Measurements from ENCODE around the gene RNU1-4. TPM values are rescaled to one million over a fixed set of nuclear protein-coding genes. Genes with fewer than 3 reads are reported as not detected.
"Not testable (repeated sequence)": the region's sequence is repeated elsewhere in the genome, so short reads cannot be mapped to it uniquely, and the experiment has no call there.

Gene RNU1-4
- total RNA-seq, 2 donors from 2014 or later: 2,483 to 3,611 TPM

DNA sequence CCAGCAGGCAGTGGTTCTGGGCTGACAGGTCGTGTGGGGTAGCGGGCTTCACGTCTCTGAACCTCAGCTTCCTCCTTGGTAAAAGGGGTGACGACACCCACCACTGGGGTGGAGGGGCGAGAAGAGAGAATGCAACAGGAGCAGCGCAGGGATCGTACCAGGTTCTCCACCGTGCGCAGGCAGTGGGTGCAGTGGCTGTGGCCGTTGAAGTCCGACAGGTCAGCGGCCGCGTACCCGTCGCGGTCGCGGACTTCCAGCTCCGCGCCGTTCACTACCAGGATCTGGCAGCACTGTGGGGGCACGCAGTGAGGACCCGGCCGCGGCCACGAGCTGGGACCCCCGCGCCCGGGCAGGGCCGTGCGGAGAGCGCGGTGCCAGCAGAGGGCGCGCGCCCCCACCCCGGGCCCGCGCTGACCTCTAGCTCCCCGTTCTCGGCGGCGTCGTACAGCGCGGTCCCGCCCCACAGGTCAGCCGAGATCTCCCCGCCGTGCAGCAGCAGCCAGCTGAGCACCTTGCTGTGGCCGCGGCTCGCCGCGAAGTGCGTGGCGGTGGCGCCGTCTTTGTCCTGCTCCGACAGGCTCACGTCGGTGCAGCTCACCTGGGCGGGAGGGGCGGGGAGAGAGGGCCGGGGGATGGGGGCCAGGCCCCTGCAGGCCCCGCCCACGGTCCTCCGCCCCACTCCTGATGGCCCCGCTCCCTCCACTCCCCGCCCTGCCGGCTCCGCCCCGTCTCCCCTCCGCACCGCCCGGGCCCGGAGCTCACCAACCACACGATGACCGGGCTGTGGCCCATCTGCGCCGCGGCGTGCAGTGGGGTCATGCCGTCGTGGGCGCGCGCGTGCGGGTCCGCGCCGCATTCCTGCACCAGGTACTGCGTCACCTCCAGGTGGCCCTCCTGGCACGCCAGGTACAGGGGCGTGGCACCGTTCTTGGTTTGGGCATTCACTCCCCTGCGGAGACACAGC, 32.9 kb upstream of the RNU1-4 start:
- H3K36me3 ChIP-seq (ENCODE audit: control insufficient read depth, insufficient read depth, low read length); H3K9me3 ChIP-seq (ENCODE audit: control insufficient read depth, low read length); H3K27ac Mint-ChIP-seq; H3K27ac ChIP-seq (ENCODE audit: low read depth, low read length); H3K4me1 ChIP-seq (ENCODE audit: control insufficient read depth, insufficient read depth, low read length); H3K4me3 ChIP-seq (ENCODE audit: low read length); H3K9ac ChIP-seq (ENCODE audit: extremely low read depth, low read length, poor library complexity, severe bottlenecking); H3K9me3 Mint-ChIP-seq; H3K27me3 Mint-ChIP-seq (ENCODE audit: insufficient read depth); H3K27me3 ChIP-seq (ENCODE audit: control insufficient read depth, insufficient read depth, low read length, poor library complexity, severe bottlenecking); DNase-seq; H3K4me1 Mint-ChIP-seq; H3K36me3 Mint-ChIP-seq (ENCODE audit: low read depth): not testable (repeated sequence)
- peak overlapping the region; percentile 30 for H3K4me3 Mint-ChIP-seq
- TF ChIP-seq, protein P1, sequence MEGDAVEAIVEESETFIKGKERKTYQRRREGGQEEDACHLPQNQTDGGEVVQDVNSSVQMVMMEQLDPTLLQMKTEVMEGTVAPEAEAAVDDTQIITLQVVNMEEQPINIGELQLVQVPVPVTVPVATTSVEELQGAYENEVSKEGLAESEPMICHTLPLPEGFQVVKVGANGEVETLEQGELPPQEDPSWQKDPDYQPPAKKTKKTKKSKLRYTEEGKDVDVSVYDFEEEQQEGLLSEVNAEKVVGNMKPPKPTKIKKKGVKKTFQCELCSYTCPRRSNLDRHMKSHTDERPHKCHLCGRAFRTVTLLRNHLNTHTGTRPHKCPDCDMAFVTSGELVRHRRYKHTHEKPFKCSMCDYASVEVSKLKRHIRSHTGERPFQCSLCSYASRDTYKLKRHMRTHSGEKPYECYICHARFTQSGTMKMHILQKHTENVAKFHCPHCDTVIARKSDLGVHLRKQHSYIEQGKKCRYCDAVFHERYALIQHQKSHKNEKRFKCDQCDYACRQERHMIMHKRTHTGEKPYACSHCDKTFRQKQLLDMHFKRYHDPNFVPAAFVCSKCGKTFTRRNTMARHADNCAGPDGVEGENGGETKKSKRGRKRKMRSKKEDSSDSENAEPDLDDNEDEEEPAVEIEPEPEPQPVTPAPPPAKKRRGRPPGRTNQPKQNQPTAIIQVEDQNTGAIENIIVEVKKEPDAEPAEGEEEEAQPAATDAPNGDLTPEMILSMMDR (conservative IDR thresholded peaks at IDR 0.05): peak; percentile 16
- 14% methylated on average over 70 of the region's 99 CpGs; no CpG with 5 or more reads in 1 of the 2 experiments for WGBS, 2 experiments (ENCODE audit: insufficient coverage in 1 of 2, insufficient read length in 1 of 2)

DNA sequence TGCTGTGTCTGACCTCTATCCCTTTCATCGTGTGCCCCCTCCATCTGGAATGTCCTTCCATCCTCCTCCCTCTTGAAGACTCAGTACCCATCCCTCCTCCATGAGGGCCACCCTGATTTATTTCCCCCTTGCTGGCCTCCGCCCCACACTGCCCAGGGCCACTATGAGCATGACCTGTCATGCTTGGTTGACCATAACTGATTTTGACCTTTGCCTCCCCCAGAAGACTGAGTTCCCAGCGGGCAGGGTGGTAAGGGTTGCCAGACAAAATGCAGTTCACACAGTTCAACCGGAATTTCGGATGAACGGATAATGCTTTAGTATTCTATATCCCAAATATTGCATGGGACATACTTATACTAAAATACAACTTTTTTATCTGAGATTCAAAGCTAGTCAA, 31.6 kb upstream of the RNU1-4 start:
- not testable (repeated sequence) for H3K27ac ChIP-seq (ENCODE audit: low read depth, low read length); DNase-seq; H3K9me3 Mint-ChIP-seq; H3K4me1 ChIP-seq (ENCODE audit: control insufficient read depth, insufficient read depth, low read length); H3K27ac Mint-ChIP-seq; H3K36me3 ChIP-seq (ENCODE audit: control insufficient read depth, insufficient read depth, low read length); H3K27me3 ChIP-seq (ENCODE audit: control insufficient read depth, insufficient read depth, low read length, poor library complexity, severe bottlenecking); H3K4me3 ChIP-seq (ENCODE audit: low read length); H3K36me3 Mint-ChIP-seq (ENCODE audit: low read depth); H3K9ac ChIP-seq (ENCODE audit: extremely low read depth, low read length, poor library complexity, severe bottlenecking); H3K9me3 ChIP-seq (ENCODE audit: control insufficient read depth, low read length); H3K4me1 Mint-ChIP-seq; H3K4me3 Mint-ChIP-seq; H3K27me3 Mint-ChIP-seq (ENCODE audit: insufficient read depth)
- WGBS, 2 experiments (ENCODE audit: insufficient coverage in 1 of 2, insufficient read length in 1 of 2): no CpG with 5 or more reads among the region's 6 CpGs

DNA sequence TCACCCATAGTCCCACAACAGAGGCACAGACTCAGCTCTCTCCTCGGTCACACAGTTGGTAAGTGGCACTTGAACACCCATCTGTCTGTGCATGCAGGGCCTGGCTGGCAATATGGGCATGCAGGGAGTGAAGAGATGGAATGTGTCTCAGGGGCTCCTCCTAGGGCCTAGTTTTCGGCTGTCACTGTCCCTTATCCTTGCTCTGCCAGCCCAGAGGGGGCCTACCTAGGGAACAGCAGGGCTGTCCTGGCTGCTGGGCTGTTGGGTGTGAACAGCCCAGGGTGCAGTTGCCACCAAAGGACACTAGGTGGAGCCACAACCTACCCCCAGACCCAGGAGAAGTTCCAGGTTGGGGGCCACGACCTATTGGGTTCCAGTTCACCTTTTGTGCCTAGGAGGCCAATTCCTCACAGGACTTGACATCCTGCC, 30.6 kb upstream of the RNU1-4 start:
- WGBS, 2 experiments (ENCODE audit: insufficient coverage in 1 of 2, insufficient read length in 1 of 2): 50% methylated on average over 2 of the region's 3 CpGs; no CpG with 5 or more reads in 1 of the 2 experiments
- H3K27me3 Mint-ChIP-seq (ENCODE audit: insufficient read depth): not testable (repeated sequence)

DNA sequence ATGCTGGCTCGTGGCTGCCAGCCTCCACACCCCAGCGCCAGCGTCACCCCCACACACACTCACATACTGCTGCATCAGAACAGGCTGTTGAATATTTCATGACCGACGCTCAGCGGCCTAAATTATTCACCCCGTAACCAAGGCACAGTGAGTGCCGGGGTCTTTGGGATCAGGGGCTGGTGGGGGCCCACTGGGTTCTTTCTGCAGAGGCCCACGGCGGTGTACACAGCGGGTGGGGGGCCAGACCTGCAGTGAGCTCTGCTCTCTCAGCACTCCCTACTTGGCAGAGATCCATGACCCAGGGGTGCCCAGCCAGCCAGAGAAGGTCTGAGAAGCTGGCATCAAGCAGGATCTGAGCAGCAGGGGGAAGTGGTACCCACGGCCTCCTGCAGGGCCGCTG, 29.7 kb upstream of the RNU1-4 start:
- H3K9me3 ChIP-seq (ENCODE audit: control insufficient read depth, low read length); H3K9me3 Mint-ChIP-seq; H3K36me3 Mint-ChIP-seq (ENCODE audit: low read depth); H3K36me3 ChIP-seq (ENCODE audit: control insufficient read depth, insufficient read depth, low read length); H3K9ac ChIP-seq (ENCODE audit: extremely low read depth, low read length, poor library complexity, severe bottlenecking); H3K27me3 ChIP-seq (ENCODE audit: control insufficient read depth, insufficient read depth, low read length, poor library complexity, severe bottlenecking); H3K4me3 ChIP-seq (ENCODE audit: low read length); H3K27me3 Mint-ChIP-seq (ENCODE audit: insufficient read depth); H3K4me1 Mint-ChIP-seq; H3K4me3 Mint-ChIP-seq; H3K27ac ChIP-seq (ENCODE audit: low read depth, low read length); H3K27ac Mint-ChIP-seq; H3K4me1 ChIP-seq (ENCODE audit: control insufficient read depth, insufficient read depth, low read length); DNase-seq: not testable (repeated sequence)
- WGBS, 2 experiments (ENCODE audit: insufficient coverage in 1 of 2, insufficient read length in 1 of 2): 88 to 92% methylated on average over 4 to 9 of the region's 13 CpGs

More for the DNA sequence above, 30.6 kb upstream of the RNU1-4 start:
- not testable (repeated sequence) for H3K27ac Mint-ChIP-seq; H3K36me3 ChIP-seq (ENCODE audit: control insufficient read depth, insufficient read depth, low read length); H3K9ac ChIP-seq (ENCODE audit: extremely low read depth, low read length, poor library complexity, severe bottlenecking); H3K4me3 Mint-ChIP-seq; H3K9me3 Mint-ChIP-seq; H3K36me3 Mint-ChIP-seq (ENCODE audit: low read depth); H3K4me1 ChIP-seq (ENCODE audit: control insufficient read depth, insufficient read depth, low read length); H3K4me3 ChIP-seq (ENCODE audit: low read length); H3K9me3 ChIP-seq (ENCODE audit: control insufficient read depth, low read length); H3K27ac ChIP-seq (ENCODE audit: low read depth, low read length); H3K27me3 ChIP-seq (ENCODE audit: control insufficient read depth, insufficient read depth, low read length, poor library complexity, severe bottlenecking); DNase-seq; H3K4me1 Mint-ChIP-seq

DNA sequence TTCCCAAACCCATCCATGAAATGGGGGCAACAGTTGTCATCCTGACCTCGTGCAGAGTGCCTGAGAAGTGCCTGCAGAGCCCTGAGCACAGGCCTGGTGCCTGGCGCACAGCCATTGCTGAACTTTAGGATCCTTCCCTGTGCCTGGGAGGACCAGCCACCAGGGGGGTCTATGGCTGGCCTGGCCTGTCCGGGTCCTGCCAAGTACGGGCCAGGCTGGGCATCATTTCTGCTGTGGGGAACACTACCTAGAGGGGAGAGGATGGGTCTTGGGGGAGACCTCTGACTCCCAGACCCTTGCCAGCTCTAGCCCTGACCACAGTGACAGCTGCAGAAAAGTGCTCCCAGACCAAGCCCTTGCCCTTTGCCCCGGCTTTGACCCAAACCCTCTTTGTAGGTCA, 28.2 kb upstream of the RNU1-4 start:
- H3K4me1 ChIP-seq (ENCODE audit: control insufficient read depth, insufficient read depth, low read length); H3K9me3 ChIP-seq (ENCODE audit: control insufficient read depth, low read length); H3K36me3 Mint-ChIP-seq (ENCODE audit: low read depth); H3K36me3 ChIP-seq (ENCODE audit: control insufficient read depth, insufficient read depth, low read length); H3K27ac Mint-ChIP-seq; H3K4me3 ChIP-seq (ENCODE audit: low read length); H3K27me3 ChIP-seq (ENCODE audit: control insufficient read depth, insufficient read depth, low read length, poor library complexity, severe bottlenecking); H3K4me1 Mint-ChIP-seq; H3K4me3 Mint-ChIP-seq; H3K9me3 Mint-ChIP-seq; H3K9ac ChIP-seq (ENCODE audit: extremely low read depth, low read length, poor library complexity, severe bottlenecking); H3K27me3 Mint-ChIP-seq (ENCODE audit: insufficient read depth); H3K27ac ChIP-seq (ENCODE audit: low read depth, low read length): not testable (repeated sequence)
- peak; percentile 44 for DNase-seq
- WGBS, 2 experiments (ENCODE audit: insufficient coverage in 1 of 2, insufficient read length in 1 of 2): 83 to 100% methylated on average over 1 to 4 of the region's 5 CpGs

DNA sequence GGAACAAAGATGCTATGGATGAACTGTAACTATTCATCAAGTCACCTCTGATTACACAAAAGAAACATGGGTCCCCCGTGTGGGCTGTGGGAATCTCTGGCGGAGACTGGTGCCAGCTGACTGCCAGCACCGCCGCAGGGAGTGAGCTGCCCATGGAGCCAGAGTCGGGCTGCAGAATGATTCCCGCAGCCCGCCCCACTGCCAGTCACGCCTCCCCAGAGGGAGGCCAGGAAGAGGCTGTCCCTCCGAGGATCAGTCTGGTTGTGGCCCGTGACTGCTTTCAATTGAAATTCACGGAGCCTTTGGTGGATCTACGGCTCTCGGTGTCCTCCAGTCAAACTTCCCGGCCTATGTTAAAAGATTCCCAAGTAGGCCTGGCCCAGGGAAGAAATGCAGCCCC, 27.7 kb upstream of the RNU1-4 start:
- not testable (repeated sequence) for H3K4me1 ChIP-seq (ENCODE audit: control insufficient read depth, insufficient read depth, low read length); H3K27me3 Mint-ChIP-seq (ENCODE audit: insufficient read depth); H3K27me3 ChIP-seq (ENCODE audit: control insufficient read depth, insufficient read depth, low read length, poor library complexity, severe bottlenecking); H3K36me3 ChIP-seq (ENCODE audit: control insufficient read depth, insufficient read depth, low read length); H3K9me3 Mint-ChIP-seq; H3K9ac ChIP-seq (ENCODE audit: extremely low read depth, low read length, poor library complexity, severe bottlenecking); H3K4me3 Mint-ChIP-seq; H3K27ac ChIP-seq (ENCODE audit: low read depth, low read length); H3K36me3 Mint-ChIP-seq (ENCODE audit: low read depth); H3K27ac Mint-ChIP-seq; H3K9me3 ChIP-seq (ENCODE audit: control insufficient read depth, low read length); H3K4me3 ChIP-seq (ENCODE audit: low read length); H3K4me1 Mint-ChIP-seq
- peak; percentile 28 for DNase-seq
- WGBS, 2 experiments (ENCODE audit: insufficient coverage in 1 of 2, insufficient read length in 1 of 2): 50 to 76% methylated on average over 3 to 8 of the region's 14 CpGs
